ENCODE measurements around the gene MCAM.

Gene MCAM

DNA sequence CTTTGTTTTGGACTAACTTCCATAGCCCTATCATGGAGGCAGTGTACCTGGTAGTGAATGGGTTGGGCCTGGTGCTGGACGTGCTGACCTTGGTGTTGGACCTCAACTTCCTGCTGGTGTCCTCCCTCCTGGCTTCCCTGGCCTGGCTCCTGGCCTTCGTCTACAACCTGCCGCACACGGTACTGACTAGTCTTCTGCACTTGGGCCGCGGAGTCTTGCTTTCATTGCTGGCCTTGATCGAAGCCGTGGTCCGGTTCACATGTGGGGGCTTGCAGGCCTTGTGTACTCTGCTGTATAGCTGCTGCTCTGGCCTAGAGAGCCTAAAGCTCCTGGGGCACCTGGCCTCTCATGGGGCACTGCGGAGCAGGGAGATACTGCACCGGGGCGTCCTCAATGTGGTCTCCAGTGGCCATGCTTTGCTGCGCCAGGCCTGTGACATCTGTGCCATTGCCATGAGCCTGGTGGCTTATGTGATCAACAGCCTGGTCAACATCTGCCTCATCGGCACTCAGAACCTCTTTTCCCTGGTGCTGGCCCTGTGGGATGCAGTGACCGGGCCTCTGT, 18.2 kb upstream of the MCAM start:
- H3K9me3 ChIP-seq (replicated peaks in 1 of 2; ENCODE audit: control insufficient read depth in 2 of 2, insufficient read depth in 1 of 2, low read depth in 1 of 2, low read length in 2 of 2), result no peaks in the 10 kb centered on the region
- no CpG with 5 or more reads among the region's 15 CpGs for WGBS, 2 donors (ENCODE audit: extremely low coverage in 2 of 2, insufficient read length in 2 of 2, insufficient replicate concordance in 1 of 2)

DNA sequence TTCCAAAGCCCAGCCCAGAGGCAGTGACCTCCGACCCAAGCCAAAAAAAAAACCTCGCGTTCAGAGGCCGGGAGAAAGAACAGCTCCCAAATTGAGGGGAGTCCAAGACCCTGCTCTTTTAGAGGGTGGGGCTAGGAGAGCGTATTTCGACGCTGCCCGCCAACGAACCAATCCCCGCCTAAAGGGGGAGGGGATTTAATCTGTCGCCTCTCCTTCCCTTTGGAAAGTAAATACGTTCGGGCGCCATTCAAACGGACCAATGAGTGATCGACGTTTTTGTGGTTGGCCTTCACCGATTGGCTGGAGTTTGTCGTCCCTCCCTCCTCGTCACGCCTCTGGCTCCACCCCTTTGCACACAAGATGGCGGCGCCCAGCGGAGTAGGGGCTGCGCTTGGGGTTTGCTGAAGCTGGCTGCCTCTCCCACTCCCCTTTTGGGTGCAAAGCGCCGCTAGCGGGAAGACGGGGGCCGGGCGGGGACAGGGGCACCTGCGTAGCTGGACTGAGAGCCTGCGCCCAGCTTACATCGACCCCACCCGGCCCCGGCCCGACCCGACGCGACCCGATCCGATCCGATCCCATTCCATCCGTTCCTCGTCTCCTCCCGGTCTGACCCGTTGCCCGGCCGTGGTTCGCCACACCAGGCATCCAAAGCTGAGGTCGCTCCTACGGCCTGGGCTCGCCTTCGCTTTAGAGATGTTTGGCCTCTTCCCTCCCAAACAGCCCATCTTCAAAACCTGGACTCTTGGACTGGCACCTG, 17.4 kb upstream of the MCAM start, which contains the start of gene RNF26:
RNF26 (plus strand) TSS at position 354 of the 757 bp plus-strand sequence. CDS start 596 bp downstream, outside the sequence.
- peak within 1 kb of the TSS; percentile 80 for H3K27ac ChIP-seq (replicated peaks; ENCODE audit: low read length)
- peak; percentile 99 for DNase-seq (ENCODE audit: low spot score)
- no peak within 1 kb of the TSS for H3K14ac ChIP-seq (ENCODE audit: low read length)

More for the DNA sequence above, 18.2 kb upstream of the MCAM start:
- Histone ChIP-seq H3K79me1 (ENCODE audit: low read depth, low read length) (peaks cover 22% of the 10 kb centered on the region), H3K18ac (ENCODE audit: low read length) (no peak overlapping the region), H4K91ac (ENCODE audit: low read depth, low read length, poor library complexity) (no peak overlapping the region), H3K27me3 (ENCODE audit: control insufficient read depth in 3 of 3, insufficient read depth in 3 of 3, low read depth in 1 of 3, low read length in 3 of 3) (peaks cover 3 to 8% (median 4%) of the 10 kb centered on the region in 3 experiments), H3K4me1 (ENCODE audit: control insufficient read depth in 2 of 2, insufficient read depth in 1 of 2, low read depth in 1 of 2, low read length in 2 of 2) (peaks cover 25 to 44% of the 10 kb centered on the region in 2 donors), H2AK5ac (ENCODE audit: low read depth, low read length) (peak overlapping the region; percentile 78), H3K4ac (ENCODE audit: low read length) (peak overlapping the region; percentile 80), H3K27ac (replicated peaks; ENCODE audit: low read length) (no peak overlapping the region), H2AFZ (ENCODE audit: low read length) (peak overlapping the region; percentile 84), H3K14ac (ENCODE audit: low read length) (no peak overlapping the region), H4K8ac (ENCODE audit: low read depth, low read length) (no peak overlapping the region), H2BK15ac (ENCODE audit: low read length) (peak overlapping the region; percentile 40), H3K23ac (ENCODE audit: low read depth, low read length, poor library complexity) (peak overlapping the region; percentile 70), H2BK5ac (ENCODE audit: low read length) (peak overlapping the region; percentile 88), H3K4me2 (ENCODE audit: insufficient read depth, low read length, poor library complexity, severe bottlenecking) (peak overlapping the region; percentile 68), H2BK12ac (ENCODE audit: low read length) (peak overlapping the region; percentile 44), H2BK120ac (ENCODE audit: low read depth, low read length) (no peak overlapping the region), H3K9ac (ENCODE audit: low read depth, low read length, poor library complexity) (peak overlapping the region; percentile 85), H3K4me3 (ENCODE audit: low read length in 2 of 2) (peak overlapping the region; percentile 86 to 98), H3K36me3 (replicated peaks in 1 of 2; ENCODE audit: control insufficient read depth in 2 of 2, insufficient read depth in 2 of 2, low read length in 2 of 2) (peaks cover 16% of the 10 kb centered on the region in 2 donors)
- DNase-seq (ENCODE audit: low spot score), result no peak

DNA sequence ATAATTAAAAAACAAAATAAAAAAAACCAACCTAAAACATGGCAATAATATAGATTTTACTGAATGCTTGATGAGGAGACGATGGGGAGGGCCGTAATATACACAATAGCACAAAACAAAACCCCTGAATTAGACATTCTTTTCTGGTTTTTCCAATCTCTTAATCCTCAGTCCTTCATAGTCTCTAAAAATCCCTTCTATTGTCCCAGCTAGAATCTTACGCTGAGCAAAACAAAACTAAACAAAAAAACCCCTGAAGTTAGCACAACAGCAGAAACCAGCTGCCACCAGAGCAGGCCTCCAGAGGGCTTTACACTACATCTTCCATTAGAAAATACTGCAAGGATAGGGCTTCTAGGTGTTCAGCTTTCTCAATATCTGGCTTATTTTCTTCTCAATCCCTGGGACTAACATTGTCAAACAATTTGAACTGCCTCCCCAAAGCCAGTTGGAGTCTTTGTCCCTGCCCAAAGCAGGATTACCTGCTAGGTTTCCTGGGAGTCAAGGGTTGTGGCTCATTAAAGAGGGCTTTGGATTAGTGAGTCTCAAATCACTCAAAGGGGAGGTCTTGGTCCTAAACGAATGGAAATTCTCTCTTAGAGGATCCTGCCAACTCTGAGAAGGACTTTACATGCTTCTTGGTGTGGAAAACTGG, 15.3 kb upstream of the MCAM start:
- Histone ChIP-seq H3K9me3 (replicated peaks in 1 of 2; ENCODE audit: control insufficient read depth in 2 of 2, insufficient read depth in 1 of 2, low read depth in 1 of 2, low read length in 2 of 2) (no peaks in the 10 kb centered on the region), H2AFZ (ENCODE audit: low read length) (peak overlapping the region; percentile 75), H3K14ac (ENCODE audit: low read length) (no peak overlapping the region), H2BK15ac (ENCODE audit: low read length) (no peak overlapping the region), H2BK120ac (ENCODE audit: low read depth, low read length) (no peak overlapping the region), H3K4me1 (ENCODE audit: control insufficient read depth in 2 of 2, insufficient read depth in 1 of 2, low read depth in 1 of 2, low read length in 2 of 2) (peaks cover 14 to 27% of the 10 kb centered on the region in 2 donors), H3K4me2 (ENCODE audit: insufficient read depth, low read length, poor library complexity, severe bottlenecking) (no peak overlapping the region), H3K9ac (ENCODE audit: low read depth, low read length, poor library complexity) (no peak overlapping the region), H2BK12ac (ENCODE audit: low read length) (no peak overlapping the region), H3K27ac (replicated peaks; ENCODE audit: low read length) (peak overlapping the region; percentile 76), H3K27me3 (ENCODE audit: control insufficient read depth in 3 of 3, insufficient read depth in 3 of 3, low read depth in 1 of 3, low read length in 3 of 3) (peaks cover 0 to 4% (median 0%) of the 10 kb centered on the region in 3 experiments), H4K91ac (ENCODE audit: low read depth, low read length, poor library complexity) (no peak overlapping the region), H4K8ac (ENCODE audit: low read depth, low read length) (no peak overlapping the region), H3K4me3 (ENCODE audit: low read length in 2 of 2) (no peak overlapping the region), H2BK5ac (ENCODE audit: low read length) (no peak overlapping the region), H3K18ac (ENCODE audit: low read length) (no peak overlapping the region), H2AK5ac (ENCODE audit: low read depth, low read length) (no peak overlapping the region), H3K23ac (ENCODE audit: low read depth, low read length, poor library complexity) (no peak overlapping the region), H3K79me1 (ENCODE audit: low read depth, low read length) (peaks cover 20% of the 10 kb centered on the region), H3K36me3 (replicated peaks in 1 of 2; ENCODE audit: control insufficient read depth in 2 of 2, insufficient read depth in 2 of 2, low read length in 2 of 2) (peaks cover 13 to 16% of the 10 kb centered on the region in 2 donors), H3K4ac (ENCODE audit: low read length) (no peak overlapping the region)
- no peak for DNase-seq (ENCODE audit: low spot score)
- WGBS, 2 donors (ENCODE audit: extremely low coverage in 2 of 2, insufficient read length in 2 of 2, insufficient replicate concordance in 1 of 2), result no CpG with 5 or more reads among the region's 4 CpGs

More for the DNA sequence above, 17.4 kb upstream of the MCAM start, which contains the start of gene RNF26:
- peak within 1 kb of the TSS; percentile 86 to 98 for H3K4me3 ChIP-seq (ENCODE audit: low read length in 2 of 2)
- H3K4ac ChIP-seq (ENCODE audit: low read length), result peak within 1 kb of the TSS; percentile 80
- H3K27me3 ChIP-seq (ENCODE audit: control insufficient read depth in 3 of 3, insufficient read depth in 3 of 3, low read depth in 1 of 3, low read length in 3 of 3), result peaks cover 1 to 4% (median 3%) of the 10 kb centered on the region in 3 experiments
- peaks cover 16% of the 10 kb centered on the region in 2 donors for H3K36me3 ChIP-seq (replicated peaks in 1 of 2; ENCODE audit: control insufficient read depth in 2 of 2, insufficient read depth in 2 of 2, low read length in 2 of 2)
- H3K4me1 ChIP-seq (ENCODE audit: control insufficient read depth in 2 of 2, insufficient read depth in 1 of 2, low read depth in 1 of 2, low read length in 2 of 2), result peaks cover 24 to 42% of the 10 kb centered on the region in 2 donors
- H2BK5ac ChIP-seq (ENCODE audit: low read length), result peak within 1 kb of the TSS; percentile 88
- peak within 1 kb of the TSS; percentile 84 for H2AFZ ChIP-seq (ENCODE audit: low read length)
- H2BK15ac ChIP-seq (ENCODE audit: low read length), result peak within 1 kb of the TSS; percentile 40
- H2AK5ac ChIP-seq (ENCODE audit: low read depth, low read length), result peak within 1 kb of the TSS; percentile 78
- H3K79me1 ChIP-seq (ENCODE audit: low read depth, low read length), result peaks cover 20% of the 10 kb centered on the region
- no CpG with 5 or more reads among the region's 54 CpGs for WGBS, 2 donors (ENCODE audit: extremely low coverage in 2 of 2, insufficient read length in 2 of 2, insufficient replicate concordance in 1 of 2)
- no peaks in the 10 kb centered on the region for H3K9me3 ChIP-seq (replicated peaks in 1 of 2; ENCODE audit: control insufficient read depth in 2 of 2, insufficient read depth in 1 of 2, low read depth in 1 of 2, low read length in 2 of 2)
- H4K91ac ChIP-seq (ENCODE audit: low read depth, low read length, poor library complexity), result no peak within 1 kb of the TSS
- H3K23ac ChIP-seq (ENCODE audit: low read depth, low read length, poor library complexity), result peak within 1 kb of the TSS; percentile 70
- H3K9ac ChIP-seq (ENCODE audit: low read depth, low read length, poor library complexity), result peak within 1 kb of the TSS; percentile 97
- H3K4me2 ChIP-seq (ENCODE audit: insufficient read depth, low read length, poor library complexity, severe bottlenecking), result peak within 1 kb of the TSS; percentile 68
- peak within 1 kb of the TSS; percentile 44 for H2BK12ac ChIP-seq (ENCODE audit: low read length)
- H4K8ac ChIP-seq (ENCODE audit: low read depth, low read length), result peak within 1 kb of the TSS; percentile 78
- H3K18ac ChIP-seq (ENCODE audit: low read length), result peak within 1 kb of the TSS; percentile 92
- no peak within 1 kb of the TSS for H2BK120ac ChIP-seq (ENCODE audit: low read depth, low read length)
